H1 (cell line): ENCODE results near the gene S100PBP. TPM values are rescaled to one million over a fixed set of nuclear protein-coding genes. Genes with fewer than 3 reads are reported as not detected.
A peak's percentile ranks its signal among the peaks of the same experiment; 100 is the strongest.

ENCODE experiments used
- CTCF ChIA-PET: fragments of 300-600 bp; sonication (Branson Sonifier 250); formaldehyde crosslinking; loops from one replicate; lab custom pipeline; 2021; ENCODE audit not compliant: partially characterized antibody; lab: Charles Lee
- POLR2A ChIA-PET: fragments of 300-600 bp; sonication (Branson Sonifier 250); formaldehyde crosslinking; loops from one replicate; lab custom pipeline; 2021; ENCODE audit warnings: inconsistent platforms; ENCODE audit not compliant: partially characterized antibody; lab: Charles Lee
- DNase-seq, 2 experiments: peaks; one replicate each; pipeline versions ENCODE4 v3.0.0 to v3.0.0-alpha.2; 2010 to 2022; ENCODE audit warnings: low spot score in 2 of 2, low read depth in 1 of 2, mixed read lengths in 1 of 2
- FAIRE-seq: peaks from 2 replicates; lab custom pipeline; 2011; peaks lifted over from hg19 to GRCh38; lab: Jason Lieb, UNC
- H2AFZ ChIP-seq: 2 replicates; pipeline ENCODE4 v1.8.1; 2012; ENCODE audit warnings: low read length, inconsistent platforms
- H2AK5ac ChIP-seq: 2 replicates; pipeline ENCODE4 v1.6.1; 2013; ENCODE audit warnings: low read depth, low read length
- H2BK120ac ChIP-seq: replicated peaks from 2 replicates; pipeline ENCODE3; 2013; ENCODE audit warnings: low read depth, low read length, inconsistent platforms
- H2BK12ac ChIP-seq: 2 replicates; pipeline ENCODE4 v1.6.1; 2013; ENCODE audit warnings: low read depth, low read length
- H2BK15ac ChIP-seq: 2 replicates; pipeline ENCODE4 v1.6.1; 2013; ENCODE audit warnings: low read length
- H2BK20ac ChIP-seq: 2 replicates; pipeline ENCODE4 v1.6.1; 2013; ENCODE audit warnings: low read length
- H2BK5ac ChIP-seq: 2 replicates; pipeline ENCODE4 v1.6.1; 2013; ENCODE audit warnings: low read depth, low read length
- H3K14ac ChIP-seq: 2 replicates; pipeline ENCODE4 v1.6.1; 2013; ENCODE audit warnings: inconsistent platforms; ENCODE audit not compliant: insufficient read length
- H3K18ac ChIP-seq: 2 replicates; pipeline ENCODE4 v1.6.1; 2013; ENCODE audit warnings: low read length; ENCODE audit errors: extremely low read depth
- H3K23ac ChIP-seq: 2 replicates; pipeline ENCODE4 v1.6.1; 2013; ENCODE audit warnings: inconsistent platforms; ENCODE audit not compliant: insufficient read length
- H3K23me2 ChIP-seq: 2 replicates; pipeline ENCODE4 v1.6.1; 2013; ENCODE audit warnings: low read depth, low read length
- H3K27ac ChIP-seq: 2 replicates; pipeline ENCODE4 v1.6.1; 2011; ENCODE audit warnings: low read depth, low read length, inconsistent platforms
- H3K27me3 ChIP-seq, 4 experiments: replicated peaks in 1 of 4; 1 replicate in 1 of 4; 2 replicates in 3 of 4; pipeline versions ENCODE4 v1.6.1 to v1.8.1; 2011 to 2013; ENCODE audit warnings: low read length in 3 of 4, mild to moderate bottlenecking in 3 of 4, inconsistent platforms in 2 of 4, mixed read lengths in 2 of 4, moderate library complexity in 1 of 4; ENCODE audit not compliant: control insufficient read depth in 3 of 4, insufficient read depth in 3 of 4; ENCODE audit errors: extremely low read depth in 1 of 4
- H3K36me3 ChIP-seq, 4 experiments: 2 replicates each; pipeline versions ENCODE4 v1.6.1 to v1.8.1; 2011 to 2013; ENCODE audit warnings: mild to moderate bottlenecking in 4 of 4, low read length in 3 of 4, moderate library complexity in 2 of 4, control low read depth in 1 of 4, inconsistent platforms in 1 of 4; ENCODE audit not compliant: insufficient read depth in 4 of 4, control insufficient read depth in 2 of 4
- H3K4ac ChIP-seq: replicated peaks from 2 replicates; pipeline ENCODE3; 2013; ENCODE audit warnings: low read length, low read depth, mixed read lengths, inconsistent platforms; ENCODE audit not compliant: insufficient read length
- H3K4me1 ChIP-seq, 4 experiments: replicated peaks in 1 of 4; 1 replicate in 1 of 4; 2 replicates in 3 of 4; pipeline versions ENCODE4 v1.6.1 to v1.8.1; 2011 to 2013; ENCODE audit warnings: low read length in 3 of 4, inconsistent platforms in 2 of 4, mixed read lengths in 1 of 4; ENCODE audit not compliant: insufficient read depth in 4 of 4, control insufficient read depth in 3 of 4
- H3K4me2 ChIP-seq, 2 experiments: 2 replicates each; pipeline versions ENCODE4 v1.6.1 to v1.8.1; 2011 to 2013; ENCODE audit warnings: low read depth in 2 of 2, low read length in 2 of 2, control low read depth in 1 of 2, inconsistent platforms in 1 of 2, mild to moderate bottlenecking in 1 of 2; ENCODE audit not compliant: insufficient read depth in 1 of 2
- H3K4me3 ChIP-seq, 4 experiments: fragments of 200-600, 300-600 bp in 1 of 4; sonication (generic), shearing (Covaris generic), sonication (Bioruptor Twin) in 1 of 4; 2 replicates each; pipeline versions ENCODE4 v1.5.1 to v1.8.1; 2011 to 2016; ENCODE audit warnings: low read length in 4 of 4, low read depth in 3 of 4, control low read depth in 2 of 4, inconsistent platforms in 2 of 4, mild to moderate bottlenecking in 2 of 4, mixed read lengths in 1 of 4, moderate library complexity in 1 of 4; ENCODE audit not compliant: insufficient read depth in 2 of 4; ENCODE audit errors: extremely low read depth in 1 of 4
- H3K56ac ChIP-seq: replicated peaks from 2 replicates; pipeline ENCODE3; 2013; ENCODE audit warnings: low read depth, mild to moderate bottlenecking, mixed read lengths, low read length, inconsistent platforms; ENCODE audit not compliant: insufficient read length
- H3K79me1 ChIP-seq: 2 replicates; pipeline ENCODE4 v1.6.1; 2013; ENCODE audit warnings: low read depth, low read length, control low read depth
- H3K79me2 ChIP-seq, 2 experiments: 2 replicates each; pipeline versions ENCODE4 v1.6.1 to v1.8.1; 2012 to 2013; ENCODE audit warnings: low read length in 2 of 2, mild to moderate bottlenecking in 2 of 2, inconsistent platforms in 1 of 2; ENCODE audit not compliant: insufficient read depth in 2 of 2, control insufficient read depth in 1 of 2
- H3K9ac ChIP-seq, 4 experiments: replicated peaks in 1 of 4; 1 replicate in 1 of 4; 2 replicates in 3 of 4; pipeline versions ENCODE4 v1.6.1 to v1.8.1; 2011 to 2013; ENCODE audit warnings: low read depth in 3 of 4, low read length in 3 of 4, control low read depth in 2 of 4, mild to moderate bottlenecking in 2 of 4, moderate library complexity in 2 of 4, inconsistent platforms in 1 of 4; ENCODE audit errors: extremely low read depth in 1 of 4
- H3K9me3 ChIP-seq, 2 experiments: 2 replicates each; pipeline versions ENCODE4 v1.6.1 to v1.8.1; 2012 to 2013; ENCODE audit warnings: mild to moderate bottlenecking in 2 of 2, moderate library complexity in 2 of 2, control low read depth in 1 of 2, inconsistent platforms in 1 of 2, low read depth in 1 of 2, low read length in 1 of 2, mixed read lengths in 1 of 2; ENCODE audit not compliant: insufficient read depth in 2 of 2
- H4K20me1 ChIP-seq, 2 experiments: replicated peaks in 1 of 2; 2 replicates each; pipeline versions ENCODE3 to v1.8.1; 2011 to 2013; ENCODE audit warnings: inconsistent platforms in 2 of 2, low read length in 2 of 2, mild to moderate bottlenecking in 1 of 2; ENCODE audit not compliant: insufficient read depth in 2 of 2, control insufficient read depth in 1 of 2
- H4K5ac ChIP-seq: 2 replicates; pipeline ENCODE4 v1.6.1; 2013; ENCODE audit warnings: low read length, low read depth, mixed read lengths, inconsistent platforms; ENCODE audit not compliant: insufficient read length
- H4K8ac ChIP-seq: 2 replicates; pipeline ENCODE4 v1.8.0; 2013; ENCODE audit warnings: mild to moderate bottlenecking, moderate library complexity, low read length, inconsistent platforms; ENCODE audit not compliant: insufficient read depth; ENCODE audit errors: extremely low read depth
- H4K91ac ChIP-seq: replicated peaks from 2 replicates; pipeline ENCODE3; 2013; ENCODE audit warnings: low read length, mixed read lengths, inconsistent platforms; ENCODE audit not compliant: insufficient read length
- BRCA1 ChIP-seq: IDR thresholded peaks from 2 replicates; pipeline ENCODE4 v1.6.1; 2012; ENCODE audit warnings: low read depth, low read length, improper control_type of control experiment
- EZH2 ChIP-seq: fragments of 200-600 bp; sonication (generic); IDR thresholded peaks from 2 replicates; pipeline ENCODE4 v1.7.1; 2012; ENCODE audit warnings: low read depth, mild to moderate bottlenecking, moderate library complexity, low read length, inconsistent platforms; ENCODE audit not compliant: severe bottlenecking
- GABPA ChIP-seq: IDR thresholded peaks from 2 replicates; pipeline ENCODE4 v1.6.1; 2011; ENCODE audit warnings: mild to moderate bottlenecking, low read length, moderate library complexity, borderline replicate concordance; ENCODE audit not compliant: insufficient read depth
- HDAC2 ChIP-seq, 2 experiments: fragments of 300-600 bp in 1 of 2; sonication (generic) in 1 of 2; IDR thresholded peaks; 2 replicates each; pipeline ENCODE4 v1.6.1; 2011 to 2012; ENCODE audit warnings: low read depth in 2 of 2, low read length in 2 of 2, mild to moderate bottlenecking in 2 of 2, moderate library complexity in 2 of 2, borderline replicate concordance in 1 of 2, inconsistent platforms in 1 of 2
- MAFK ChIP-seq: IDR thresholded peaks from 2 replicates; pipeline ENCODE4 v1.6.1; 2012; ENCODE audit warnings: low read depth, mild to moderate bottlenecking, improper control_type of control experiment, low read length
- POU5F1 ChIP-seq: IDR thresholded peaks from 2 replicates; pipeline ENCODE4 v1.6.1; 2011; ENCODE audit warnings: low read depth, mild to moderate bottlenecking, low read length, moderate library complexity
- RAD21 ChIP-seq, 2 experiments: IDR thresholded peaks in 1 of 2; conservative IDR thresholded peaks in 1 of 2; 2 replicates each; pipeline ENCODE4 v1.6.1; 2011; ENCODE audit warnings: low read depth in 2 of 2, low read length in 2 of 2, improper control_type of control experiment in 1 of 2, inconsistent platforms in 1 of 2, mild to moderate bottlenecking in 1 of 2, moderate library complexity in 1 of 2
- SRF ChIP-seq: IDR thresholded peaks from 2 replicates; pipeline ENCODE4 v1.6.1; 2011; ENCODE audit warnings: mild to moderate bottlenecking, low read depth, low read length, moderate library complexity
- SUZ12 ChIP-seq: fragments of 200-600 bp; sonication (generic); IDR thresholded peaks from 2 replicates; pipeline ENCODE4 v1.6.1; 2012; ENCODE audit warnings: mild to moderate bottlenecking, inconsistent platforms, low read length, moderate library complexity, mixed read lengths
- TCF12 ChIP-seq: IDR thresholded peaks from 2 replicates; pipeline ENCODE4 v1.6.1; 2011; ENCODE audit warnings: low read depth, mild to moderate bottlenecking, low read length
- TEAD4 ChIP-seq: IDR thresholded peaks from 2 replicates; pipeline ENCODE4 v1.6.1; 2012; ENCODE audit warnings: low read depth, low read length, inconsistent platforms, mixed read lengths
- WGBS, 2 experiments: shearing (Covaris generic) in 1 of 2; methylation state at CpG; one replicate each; pipeline versions ENCODE4 v1.1.6 to v1.1.7; 2013 to 2015; ENCODE audit warnings: low lambda C conversion rate in 2 of 2, mixed read lengths in 2 of 2, inconsistent platforms in 1 of 2, low coverage in 1 of 2, missing lambda C conversion rate in 1 of 2; ENCODE audit not compliant: insufficient replicate concordance in 2 of 2, insufficient coverage in 1 of 2, insufficient read length in 1 of 2; ENCODE audit errors: extremely low coverage in 1 of 2, missing lambda C conversion rate in 1 of 2; 5-methylcytosine and 5-hydroxymethylcytosine counted together
- polyA plus RNA-seq, 7 experiments: library from polyadenylated mRNA; depleted of rRNA in 3 of 7; stranded (reverse) in 5 of 7; unstranded in 2 of 7; fragments of >200 nt in 5 of 7; fragments of 200-250 nt in 2 of 7; gene quantifications; 1 replicate in 5 of 7; 2 replicates in 1 of 7; 4 replicates in 1 of 7; pipeline versions ENCODE4 v1.2.1 to v1.2.3, GENCODE V29; 2011 to 2013; ENCODE audit warnings: missing spikeins in 2 of 7, mixed read lengths in 2 of 7
- total RNA-seq: library from RNA; stranded (reverse); fragmentation: NEBNext Ultra II Directional; extraction: Animal tissue kit (Norgen Biotek cat#: 25700); gene quantifications from 2 replicates; pipeline ENCODE4 v1.2.1, GENCODE V29; 2021

Gene S100PBP
- total and polyA plus RNA-seq, 2 of the 8 experiments (the other 6 are each of a cell fraction or from before 2014, with no cell fraction given) = 43.8 to 68.3 TPM

DNA sequence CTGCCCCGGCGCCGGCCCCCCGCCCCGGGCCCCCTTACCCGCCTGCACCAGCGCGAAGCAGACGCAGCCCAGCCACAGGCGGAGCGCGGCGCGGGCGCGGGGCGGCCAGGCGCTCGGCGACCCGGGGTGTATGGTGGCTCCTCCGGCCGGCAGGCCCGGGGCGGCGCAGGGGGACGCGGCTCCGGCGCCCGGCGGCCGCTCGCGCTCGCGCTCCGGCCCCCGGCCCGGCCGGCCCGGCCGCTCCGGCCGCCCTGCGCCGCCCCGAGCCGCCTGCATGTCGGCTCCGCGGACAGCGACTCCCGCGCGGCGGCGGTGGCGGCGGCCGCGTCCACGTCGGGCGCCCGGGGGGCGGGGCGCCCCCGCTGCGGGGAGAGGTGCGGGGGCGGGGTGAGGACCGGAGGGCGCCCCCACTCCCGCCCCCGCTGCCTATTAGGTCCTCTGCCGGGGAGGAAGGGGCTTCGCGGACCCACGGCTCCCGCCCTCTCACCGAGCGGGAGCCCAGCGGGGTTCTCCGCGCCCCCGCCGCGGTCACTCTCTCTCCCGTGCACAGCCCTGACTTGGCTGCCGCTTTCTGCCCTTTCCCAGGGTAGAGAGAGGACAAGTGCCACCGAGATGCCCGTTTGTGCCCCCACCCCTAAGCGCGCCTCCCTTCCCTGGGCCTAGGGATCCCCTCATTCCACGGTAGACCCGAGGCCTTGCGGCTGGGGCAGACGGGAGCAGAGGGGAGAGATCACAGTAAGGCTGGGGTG is 53.3 kb downstream of the S100PBP start, which contains the start of gene FNDC5:
TSS of gene FNDC5 (minus strand) at position 298 of the 749 bp plus-strand sequence.
- Histone ChIP-seq H2BK120ac (no peak within 1 kb of the TSS), H3K23ac (no peak within 1 kb of the TSS), H3K27ac (no peak within 1 kb of the TSS), H3K9me3 (no peaks in the 10 kb centered on the region), H2BK20ac (no peak within 1 kb of the TSS), H2AFZ (no peak within 1 kb of the TSS), H2BK12ac (no peak within 1 kb of the TSS; the same call in 1 of the 2 replicates), H3K14ac (no peak within 1 kb of the TSS), H2BK5ac (no peak within 1 kb of the TSS), H2AK5ac (peak within 1 kb of the TSS; percentile 8; the same call in 1 of the 2 replicates), H3K56ac (no peak within 1 kb of the TSS), H3K9ac (no peak within 1 kb of the TSS; a peak in 1 of 7 replicates), H3K23me2 (peaks cover 6% of the 10 kb centered on the region; the same call in 1 of the 2 replicates), H3K79me1 (no peaks in the 10 kb centered on the region), H4K20me1 (peaks cover 0 to 2% of the 10 kb centered on the region in 2 experiments), H3K4ac (no peak within 1 kb of the TSS), H3K4me1 (peaks cover 6 to 27% (median 21%) of the 10 kb centered on the region in 4 experiments), H4K5ac (no peak within 1 kb of the TSS), H3K79me2 (no peaks in the 10 kb centered on the region), H3K18ac (peak within 1 kb of the TSS; percentile 32; the same call in 1 of the 2 replicates), H3K4me3 (peak within 1 kb of the TSS; percentile 28 to 65 (median 37)), H4K8ac (0 out of 2 replicates have a peak within 1 kb of the TSS, but pooled peaks have one; percentile 35), H3K36me3 (no peaks in the 10 kb centered on the region; a peak in 1 of 8 replicates), H4K91ac (peak within 1 kb of the TSS; percentile 12), H3K4me2 (peak within 1 kb of the TSS; percentile 57 to 92), H3K27me3 (peaks cover 6 to 35% (median 28%) of the 10 kb centered on the region in 4 experiments), H2BK15ac (peak within 1 kb of the TSS; percentile 46; the same call in 1 of the 2 replicates)
- WGBS, 2 experiments = 12% methylated on average over 14 of the region's 99 CpGs; no CpG with 5 or more reads in 1 of the 2 experiments
- FAIRE-seq (no peak), DNase-seq (no peak)
- ChIA-PET CTCF (interaction anchor here (0.6 to 19.0 kb wide), 8 partner anchors 9 to 1845 kb away, joined by 3 to 382 read pairs (median 10); partner anchors contain the start of gene HPCA), POLR2A (interaction anchor here (1.1 to 3.0 kb wide), 5 partner anchors 12 to 96 kb away, joined by 3 to 10 read pairs (median 10); partner anchors contain the start of genes HPCA, S100PBP and YARS1)
- TF ChIP-seq SUZ12 (no peak; the same call in 1 of the 2 replicates), RAD21 (IDR thresholded peaks at IDR 0.05 in 1 of 2, conservative IDR thresholded peaks at IDR 0.05 in 1 of 2; ENCODE audit: low read depth in 2 of 2, low read length in 2 of 2) (no peak), HDAC2 (IDR thresholded peaks at IDR 0.05; ENCODE audit: borderline replicate concordance in 1 of 2, low read depth in 2 of 2, low read length in 2 of 2) (no peak), MAFK (no peak), BRCA1 (no peak), GABPA (no peak), TCF12 (no peak), SRF (no peak), EZH2 (peak; percentile 54), TEAD4 (no peak), POU5F1 (no peak)
